K562 (cell line): ENCODE measurements around the gene GFAP. TPM values are rescaled to one million over a fixed set of nuclear protein-coding genes. Genes with fewer than 3 reads are reported as not detected.

ENCODE experiments used
- BACH1 ChIP-seq: fragments of 200-800 bp; sonication (Bioruptor generic); IDR thresholded peaks from 2 replicates; pipeline ENCODE4 v1.6.1; 2016; ENCODE audit warnings: missing genetic modification characterization, missing compliant biosample characterization
- CBFA2T3 ChIP-seq: fragments of 450-650 bp; IDR thresholded peaks from 2 replicates; pipeline ENCODE4 v1.6.1; 2017
- CSDE1 ChIP-seq, 2 experiments: fragments of 450-650 bp; IDR thresholded peaks; 2 replicates each; pipeline ENCODE4 v1.6.1; 2016; ENCODE audit warnings: mild to moderate bottlenecking in 1 of 2
- ERF ChIP-seq: fragments of 450-650 bp; formaldehyde crosslinking; IDR thresholded peaks from 2 replicates; pipeline ENCODE4 v1.4.0; 2020; ENCODE audit warnings: mild to moderate bottlenecking, mixed read lengths
- GABPB1 ChIP-seq: sonication (generic); formaldehyde crosslinking; IDR thresholded peaks from 2 replicates; pipeline ENCODE4 v1.8.0; 2022; ENCODE audit warnings: mild to moderate bottlenecking, missing genetic modification reagents
- HDAC3 ChIP-seq: fragments of 450-650 bp; IDR thresholded peaks from 2 replicates; pipeline ENCODE4 v1.6.1; 2018; ENCODE audit warnings: borderline replicate concordance, mild to moderate bottlenecking, moderate library complexity; ENCODE audit not compliant: partially characterized antibody
- HMG20A ChIP-seq: fragments of 450-650 bp; formaldehyde crosslinking; conservative IDR thresholded peaks from 2 replicates; pipeline ENCODE4 v1.4.0; 2020; ENCODE audit warnings: mild to moderate bottlenecking, mixed read lengths
- HMGN3 ChIP-seq: IDR thresholded peaks from 2 replicates; pipeline ENCODE4 v1.6.1; 2011; ENCODE audit warnings: borderline replicate concordance, low read depth, mild to moderate bottlenecking, mixed read lengths, low read length; ENCODE audit not compliant: insufficient read length; ENCODE audit errors: extremely low read depth
- KDM4B ChIP-seq, 2 experiments: fragments of 450-650 bp in 1 of 2; sonication (generic) in 1 of 2; IDR thresholded peaks; 2 replicates each; pipeline ENCODE4 v1.6.1; 2016 to 2017; ENCODE audit warnings: borderline replicate concordance in 2 of 2, antibody characterized with exemption in 1 of 2, low read depth in 1 of 2, mild to moderate bottlenecking in 1 of 2
- LEF1 ChIP-seq: fragments of 450-650 bp; IDR thresholded peaks from 2 replicates; pipeline ENCODE4 v1.6.1; 2016; ENCODE audit warnings: mild to moderate bottlenecking
- PCBP1 ChIP-seq: fragments of 200-400 bp; formaldehyde crosslinking; IDR thresholded peaks from 2 replicates; pipeline ENCODE4 v1.6.1; 2018; ENCODE audit warnings: mild to moderate bottlenecking, low read depth, low read length; ENCODE audit not compliant: poor library complexity, severe bottlenecking
- SMARCB1 ChIP-seq: IDR thresholded peaks from 2 replicates; pipeline ENCODE4 v1.6.1; 2011; ENCODE audit warnings: improper control_type of control experiment, low read depth; ENCODE audit not compliant: insufficient read length
- TAF15 ChIP-seq: fragments of 200-400 bp; formaldehyde crosslinking; IDR thresholded peaks from 2 replicates; pipeline ENCODE4 v1.6.1; 2017; ENCODE audit warnings: mild to moderate bottlenecking, low read depth, low read length, moderate library complexity
- ZBTB17 ChIP-seq: fragments of 450-650 bp; formaldehyde crosslinking; IDR thresholded peaks from 2 replicates; pipeline ENCODE4 v1.4.0; 2020; ENCODE audit warnings: mild to moderate bottlenecking
- ZC3H4 ChIP-seq: sonication (generic); formaldehyde crosslinking; IDR thresholded peaks from 2 replicates; pipeline ENCODE4 v1.9.0; 2021; ENCODE audit warnings: missing genetic modification reagents, borderline replicate concordance
- ZFP36 ChIP-seq: fragments of 150-350 bp; IDR thresholded peaks from 2 replicates; pipeline ENCODE4 v1.6.1; 2018; ENCODE audit warnings: low read length, low read depth; ENCODE audit not compliant: partially characterized antibody
- ZMIZ1 ChIP-seq, 2 experiments: fragments of 150-350 bp in 1 of 2; IDR thresholded peaks; 2 replicates each; pipeline ENCODE4 v1.6.1; 2012 to 2016; ENCODE audit warnings: low read depth in 2 of 2, low read length in 2 of 2, mild to moderate bottlenecking in 1 of 2, moderate library complexity in 1 of 2
- ZNF143 ChIP-seq: sonication (generic); formaldehyde crosslinking; IDR thresholded peaks from 2 replicates; pipeline ENCODE4 v1.9.0; 2022; ENCODE audit warnings: mild to moderate bottlenecking, missing genetic modification reagents
- ZNF274 ChIP-seq: IDR thresholded peaks from 2 replicates; pipeline ENCODE4 v1.6.1; 2011; ENCODE audit warnings: low read depth, mild to moderate bottlenecking, low read length, moderate library complexity, borderline replicate concordance
- ZNF76 ChIP-seq: fragments of 250-450 bp; sonication (Bioruptor Pico); IDR thresholded peaks from 2 replicates; pipeline ENCODE4 v1.4.0; 2020; ENCODE audit warnings: mild to moderate bottlenecking, moderate library complexity, borderline replicate concordance
- ZNF766 ChIP-seq: fragments of 200-800 bp; sonication (Bioruptor generic); conservative IDR thresholded peaks from 2 replicates; pipeline ENCODE4 v1.6.1; 2016; ENCODE audit warnings: missing genetic modification characterization, missing compliant biosample characterization
- ZNF780A ChIP-seq: fragments of 250-450 bp; sonication (Bioruptor Pico); IDR thresholded peaks from 2 replicates; pipeline ENCODE4 v1.5.0; 2021; ENCODE audit warnings: mild to moderate bottlenecking
- polyA plus RNA-seq, 8 experiments: library from polyadenylated mRNA; depleted of rRNA in 4 of 8; stranded (reverse) in 5 of 8; unstranded in 3 of 8; fragments of >200 nt; fragmentation: Nextera tagmentation in 2 of 8; fragmentation: Illumina TruSeq in 1 of 8; extraction: Ambion mirVana in 2 of 8; extraction: Trizol in 1 of 8; gene quantifications; 2 replicates each; pipeline versions ENCODE4 v1.2.1 to v1.2.3, GENCODE V29; 2011 to 2014; ENCODE audit warnings: inconsistent platforms in 1 of 8, missing spikeins in 1 of 8
- total RNA-seq, 7 experiments: library from RNA; depleted of rRNA in 6 of 7; stranded (reverse); fragments of >200 nt in 6 of 7; fragmentation: Illumina TruSeq in 2 of 7; extraction: Trizol in 2 of 7; gene quantifications; 2 replicates each; pipeline versions ENCODE4 v1.2.1 to v1.2.3, GENCODE V29; 2011 to 2021; ENCODE audit warnings: low replicate concordance in 1 of 7
- TF ChIP-seq, protein P1 (sequence below): fragments of 250-450 bp; sonication (Bioruptor Pico); IDR thresholded peaks from 2 replicates; pipeline ENCODE4 v1.8.0; 2021; ENCODE audit warnings: mild to moderate bottlenecking, moderate library complexity

The GFAP gene
- total and polyA plus RNA-seq, 9 of the 15 experiments (the other 6 are each of a cell fraction or from before 2014, with no cell fraction given), result 0.07 to 1.4 (median 0.60) TPM; not detected in 1

DNA sequence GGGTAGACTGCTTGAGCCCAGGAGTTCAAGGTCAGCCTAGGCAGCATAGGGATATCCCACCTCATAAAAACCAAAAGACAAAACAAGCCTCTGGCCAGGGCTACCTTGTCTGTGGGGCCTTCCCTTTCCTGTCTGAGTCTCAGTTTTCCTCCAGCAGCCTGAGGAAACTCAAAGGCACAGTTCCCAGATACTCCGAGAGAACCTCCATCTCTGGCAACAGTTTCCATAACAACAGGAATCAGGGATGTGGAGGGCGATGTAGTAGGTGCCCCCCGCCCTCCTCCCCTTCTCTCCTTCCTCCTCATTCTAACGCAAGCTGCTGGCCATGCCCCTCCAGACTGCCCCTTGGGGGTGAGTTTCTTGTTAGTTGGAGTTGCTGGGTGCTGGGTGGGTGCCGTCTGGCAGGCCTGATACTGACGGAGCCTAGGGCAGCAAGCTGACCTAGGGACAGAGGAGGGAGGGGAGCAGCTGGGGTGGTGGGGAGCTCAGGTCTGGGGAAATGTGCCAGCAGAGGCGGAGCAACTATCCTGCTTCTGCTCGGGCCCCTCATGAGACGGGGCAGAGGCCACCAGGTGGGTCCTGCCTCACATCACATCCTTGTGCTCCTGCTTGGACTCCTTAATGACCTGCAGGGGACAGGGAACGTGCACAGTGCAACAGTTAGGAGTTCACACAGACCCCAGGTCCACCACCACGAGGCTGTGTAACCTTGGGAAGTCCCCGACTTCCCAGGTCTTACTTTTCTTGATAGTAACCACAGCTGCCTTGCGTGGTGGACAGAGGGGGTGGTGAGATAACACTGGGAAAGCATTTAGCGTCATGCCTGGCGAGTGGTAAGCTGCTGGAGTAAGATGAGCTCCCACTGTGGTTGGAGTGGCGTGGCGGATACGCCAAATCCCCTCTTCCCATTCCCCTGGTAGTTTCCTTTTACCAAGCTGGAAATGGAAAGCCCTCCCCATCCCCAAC lies 8.3 kb downstream of the GFAP start (continued):
- TF ChIP-seq KDM4B (IDR thresholded peaks at IDR 0.05; ENCODE audit: borderline replicate concordance in 2 of 2, low read depth in 1 of 2) (no peak), CBFA2T3 (peak; percentile 88), HMGN3 (no peak), CSDE1 (IDR thresholded peaks at IDR 0.05) (no peak), ZNF780A (CRISPR knock-in tag) (no peak), ZFP36 (no peak), ERF (CRISPR knock-in tag) (no peak), HDAC3 (no peak), GABPB1 (no peak), SMARCB1 (no peak), ZC3H4 (CRISPR knock-in tag) (no peak), ZMIZ1 (IDR thresholded peaks at IDR 0.05; ENCODE audit: low read depth in 2 of 2, low read length in 2 of 2) (no peak), ZNF274 (no peak), ZNF76 (CRISPR knock-in tag) (no peak), TAF15 (no peak), LEF1 (peak; percentile 42; the same call in 1 of the 2 replicates), ZBTB17 (no peak), BACH1 (tag) (no peak), ZNF143 (CRISPR knock-in tag) (no peak), HMG20A (CRISPR knock-in tag) (no peak), PCBP1 (no peak), ZNF766 (no peak)
- TF ChIP-seq, protein P1, sequence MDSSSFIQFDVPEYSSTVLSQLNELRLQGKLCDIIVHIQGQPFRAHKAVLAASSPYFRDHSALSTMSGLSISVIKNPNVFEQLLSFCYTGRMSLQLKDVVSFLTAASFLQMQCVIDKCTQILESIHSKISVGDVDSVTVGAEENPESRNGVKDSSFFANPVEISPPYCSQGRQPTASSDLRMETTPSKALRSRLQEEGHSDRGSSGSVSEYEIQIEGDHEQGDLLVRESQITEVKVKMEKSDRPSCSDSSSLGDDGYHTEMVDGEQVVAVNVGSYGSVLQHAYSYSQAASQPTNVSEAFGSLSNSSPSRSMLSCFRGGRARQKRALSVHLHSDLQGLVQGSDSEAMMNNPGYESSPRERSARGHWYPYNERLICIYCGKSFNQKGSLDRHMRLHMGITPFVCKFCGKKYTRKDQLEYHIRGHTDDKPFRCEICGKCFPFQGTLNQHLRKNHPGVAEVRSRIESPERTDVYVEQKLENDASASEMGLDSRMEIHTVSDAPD (CRISPR knock-in tag), result 0 out of 2 replicates have a peak, but pooled peaks have one; percentile 32
